RKO (cell line): ENCODE results near the gene TBL1X.
"Not testable (repeated sequence)": the region's sequence is repeated elsewhere in the genome, so short reads cannot be mapped to it uniquely, and the experiment has no call there.

Experiments
- DNase-seq: peaks from one replicate; pipeline ENCODE4 v3.0.0-alpha.2; 2016; ENCODE audit warnings: low spot score

The TBL1X gene

DNA sequence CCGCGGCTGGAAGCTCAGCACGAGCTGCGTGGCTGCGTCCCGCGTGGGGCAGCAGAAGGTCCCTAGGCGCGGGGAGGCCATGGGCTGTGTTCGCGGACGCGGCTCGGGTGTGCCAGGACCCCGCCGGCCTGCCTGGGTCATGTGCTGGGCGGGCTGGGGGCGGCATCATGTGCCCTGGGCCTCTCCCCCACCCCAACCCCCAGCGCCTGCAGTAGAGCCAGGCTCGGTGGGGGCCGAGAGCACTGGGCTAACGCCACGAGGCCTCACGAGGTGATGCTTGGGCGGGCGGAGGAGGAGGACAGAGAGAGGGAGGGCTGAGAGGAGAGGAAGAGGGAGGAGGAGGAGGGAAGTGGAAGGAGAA, 300.9 kb downstream of the TBL1X start, which contains the start of gene GPR143:
GPR143 (minus strand) TSS at position 111 of the 361 bp plus-strand sequence; CDS start at position 81, 30 bp downstream.
- DNase-seq: no peak

GRCh38 chrX:9767375-9767774, 302.5 kb downstream of the TBL1X start:
- DNase-seq: no peak

GRCh38 chrX:9768321-9768839, 303.5 kb downstream of the TBL1X start:
- not testable (repeated sequence) for DNase-seq

- peak; percentile 5 for DNase-seq
These were observed 305.5 kb downstream of the TBL1X start for GRCh38 chrX:9770319-9770718.

DNA sequence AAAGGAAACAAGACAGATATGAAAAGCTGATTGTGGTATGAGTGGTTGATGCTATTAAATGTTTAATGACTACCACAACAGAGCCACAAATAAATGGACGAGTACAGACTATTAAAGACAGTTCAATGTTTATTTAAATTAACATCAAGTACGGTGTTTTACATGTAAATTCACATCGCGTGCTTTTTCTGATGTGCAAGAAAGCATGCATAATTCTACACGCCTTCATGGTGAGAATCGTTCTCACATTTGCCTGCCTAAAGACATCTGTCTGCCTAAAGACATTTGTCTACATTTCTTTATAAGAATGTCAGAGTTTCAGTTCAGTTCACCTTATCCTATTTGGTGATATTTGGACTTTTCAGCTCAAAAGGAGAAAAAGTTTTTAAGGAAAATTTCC, 308.1 kb downstream of the TBL1X start:
- DNase-seq: no peak

DNA sequence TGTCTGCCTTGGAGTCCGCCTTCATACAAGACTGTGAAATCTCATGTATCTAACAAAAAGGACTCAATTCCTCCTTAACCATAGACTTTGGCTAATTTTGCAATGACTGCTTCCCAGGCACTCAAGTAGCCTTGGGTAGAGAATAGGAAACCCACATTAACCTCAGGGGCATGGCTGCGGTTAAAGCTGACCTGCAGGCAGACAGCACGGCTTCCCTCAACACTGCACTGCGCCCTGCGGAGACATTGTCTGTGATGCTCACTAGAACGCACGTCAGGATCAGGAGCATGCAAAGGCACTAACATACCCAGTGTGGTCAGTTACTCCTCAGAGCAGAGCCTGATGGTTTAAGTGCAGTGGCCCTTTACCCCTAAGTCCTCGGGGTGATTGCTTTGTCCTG, 311.1 kb downstream of the TBL1X start:
- DNase-seq: no peak

DNA sequence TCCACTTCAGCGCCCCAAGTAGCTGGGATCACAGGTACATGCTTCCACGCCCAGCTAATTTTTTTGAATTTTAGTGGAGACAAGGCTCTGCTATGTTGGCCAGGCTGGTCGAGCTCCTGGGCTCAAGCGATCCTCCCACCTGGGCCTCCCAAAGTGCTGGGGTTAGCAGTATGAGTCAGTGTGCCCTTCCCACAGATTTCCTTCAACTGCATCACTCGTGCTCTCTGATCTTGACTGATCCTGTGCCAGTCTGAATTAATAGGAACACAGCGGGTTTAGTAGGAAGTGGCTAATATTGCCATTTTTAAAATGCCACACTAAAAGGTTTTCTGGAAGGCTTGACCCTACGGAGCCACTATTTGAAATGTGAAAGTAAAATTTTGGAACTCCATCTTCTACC, 317.1 kb downstream of the TBL1X start:
- DNase-seq: no peak

DNA sequence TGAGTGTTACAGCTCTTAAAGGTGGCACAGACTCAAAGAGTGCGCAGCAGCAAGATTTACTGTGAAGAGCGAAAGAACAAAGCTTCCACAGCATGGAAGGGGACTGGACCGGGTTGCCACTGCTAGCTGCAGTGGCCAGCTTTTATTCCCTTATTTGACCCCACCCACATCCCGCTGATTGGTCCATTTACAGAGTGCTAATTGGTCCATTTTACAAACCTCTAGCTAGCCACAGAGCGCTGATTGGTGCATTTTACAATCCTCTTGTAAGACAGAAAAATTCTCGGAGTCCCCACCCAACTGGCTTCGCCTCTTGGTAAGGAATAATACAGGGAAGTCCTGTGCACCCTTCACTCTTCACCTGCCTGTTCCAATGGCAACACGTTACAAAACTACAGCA, 319.5 kb downstream of the TBL1X start:
- no peak for DNase-seq

DNA sequence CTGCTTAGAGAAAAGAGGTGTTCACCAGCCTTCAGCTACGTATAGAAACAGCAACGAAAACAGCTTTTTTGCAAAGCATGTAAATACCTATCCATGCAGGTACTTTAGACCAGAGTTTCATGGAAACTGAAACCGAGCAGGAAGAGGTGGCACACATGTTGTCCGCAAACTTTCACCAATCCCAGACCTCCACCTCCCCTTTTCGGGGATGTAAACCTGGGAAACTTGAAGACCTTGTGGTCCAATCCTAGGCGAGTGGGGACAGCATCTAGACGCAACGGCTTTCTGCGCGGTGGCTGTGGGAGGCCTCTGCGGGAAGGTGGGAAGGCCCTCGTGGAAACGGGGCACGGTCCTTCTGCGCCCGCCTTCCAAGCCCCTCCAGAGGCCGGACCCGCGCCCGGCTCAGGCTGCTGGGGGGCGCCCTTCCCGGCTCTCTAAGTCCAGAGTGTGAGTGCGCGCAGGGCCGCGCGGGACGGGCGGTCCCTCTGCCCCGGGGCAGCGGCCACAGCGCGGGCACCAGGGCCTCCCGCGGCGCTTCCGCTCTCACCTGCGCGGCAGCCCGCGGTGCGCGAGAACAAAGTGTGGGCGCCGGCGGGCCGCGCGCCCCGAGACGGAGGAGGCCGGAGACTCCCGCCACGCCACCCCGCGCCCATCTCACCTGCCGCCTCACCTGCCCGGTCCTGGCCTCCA, 320.5 kb downstream of the TBL1X start:
- DNase-seq: no peak

GRCh38 chrX:9785944-9786797, 321.3 kb downstream of the TBL1X start, which contains the start of gene SHROOM2:
Gene SHROOM2, plus strand, starts transcription at chrX:9786429. Its CDS starts 117 bp downstream, at chrX:9786546.
- DNase-seq: no peak

GRCh38 chrX:9786798-9787635, 322.2 kb downstream of the TBL1X start:
- DNase-seq: no peak

DNA sequence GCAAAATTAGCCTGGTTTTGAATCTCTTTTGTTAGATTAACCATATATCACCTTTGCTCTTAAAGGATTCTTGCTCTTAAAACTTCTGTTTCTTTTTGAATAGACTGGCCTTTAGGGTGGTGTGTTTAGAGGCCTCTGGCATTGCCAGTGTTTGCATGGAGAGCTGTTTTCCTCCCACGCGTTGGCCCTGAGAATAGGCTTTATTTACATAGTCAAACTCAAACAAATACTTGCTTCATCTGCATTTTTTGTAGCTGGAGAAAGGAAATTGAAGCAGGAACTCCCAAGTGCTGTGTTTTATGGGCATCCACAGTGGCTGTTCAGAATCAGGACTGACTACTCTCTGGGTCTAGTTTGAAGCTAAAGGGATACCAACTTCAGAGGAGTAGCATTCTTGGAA, 324.1 kb downstream of the TBL1X start:
- no peak for DNase-seq

GRCh38 chrX:9789555-9789954, 324.7 kb downstream of the TBL1X start:
- no peak for DNase-seq
